SK-N-SH (cell line): ENCODE data around the gene XRCC5.

Experiments used
- EP300 ChIP-seq, 2 experiments: IDR thresholded peaks; 2 replicates each; pipeline versions ENCODE4 v1.4.0 to v1.6.1; 2012; ENCODE audit warnings: borderline replicate concordance in 1 of 2, low read depth in 1 of 2, low read length in 1 of 2
- FOSL2 ChIP-seq: IDR thresholded peaks from 2 replicates; pipeline ENCODE4 v1.4.0; 2012; ENCODE audit warnings: low read depth, mild to moderate bottlenecking, moderate library complexity, borderline replicate concordance
- GABPA ChIP-seq: IDR thresholded peaks from 2 replicates; pipeline ENCODE4 v1.4.0; 2012; ENCODE audit warnings: low read depth, mild to moderate bottlenecking
- MAX ChIP-seq: IDR thresholded peaks from 2 replicates; pipeline ENCODE4 v1.4.0; 2012; ENCODE audit warnings: low read depth
- MEF2A ChIP-seq: IDR thresholded peaks from 2 replicates; pipeline ENCODE4 v1.4.0; 2012; ENCODE audit warnings: low read depth, borderline replicate concordance
- POLR2AphosphoS5 ChIP-seq: IDR thresholded peaks from 2 replicates; pipeline ENCODE4 v1.6.1; 2012; ENCODE audit warnings: low read depth, low read length
- RFX5 ChIP-seq: IDR thresholded peaks from 2 replicates; pipeline ENCODE4 v1.6.1; 2012; ENCODE audit warnings: mild to moderate bottlenecking, improper control_type of control experiment, low read length
- RXRA ChIP-seq: IDR thresholded peaks from 2 replicates; pipeline ENCODE4 v1.4.0; 2012; ENCODE audit warnings: low read depth, mild to moderate bottlenecking, borderline replicate concordance
- TEAD4 ChIP-seq: IDR thresholded peaks from 2 replicates; pipeline ENCODE4 v1.4.0; 2012; ENCODE audit warnings: mild to moderate bottlenecking, borderline replicate concordance; ENCODE audit not compliant: insufficient read depth
- USF2 ChIP-seq: fragments of 150-350 bp; IDR thresholded peaks from 2 replicates; pipeline ENCODE4 v1.6.1; 2017; ENCODE audit warnings: antibody characterized with exemption, low read length, low read depth, borderline replicate concordance
- YY1 ChIP-seq: IDR thresholded peaks from 2 replicates; pipeline ENCODE4 v1.4.0; 2012; ENCODE audit warnings: low read depth, mild to moderate bottlenecking
- TF ChIP-seq, protein P1 (sequence below): fragments of 200-600 bp; sonication (generic); IDR thresholded peaks from 2 replicates; pipeline ENCODE4 v1.6.1; 2017; ENCODE audit warnings: antibody characterized with exemption, mild to moderate bottlenecking, moderate library complexity

- TF ChIP-seq, protein P1, sequence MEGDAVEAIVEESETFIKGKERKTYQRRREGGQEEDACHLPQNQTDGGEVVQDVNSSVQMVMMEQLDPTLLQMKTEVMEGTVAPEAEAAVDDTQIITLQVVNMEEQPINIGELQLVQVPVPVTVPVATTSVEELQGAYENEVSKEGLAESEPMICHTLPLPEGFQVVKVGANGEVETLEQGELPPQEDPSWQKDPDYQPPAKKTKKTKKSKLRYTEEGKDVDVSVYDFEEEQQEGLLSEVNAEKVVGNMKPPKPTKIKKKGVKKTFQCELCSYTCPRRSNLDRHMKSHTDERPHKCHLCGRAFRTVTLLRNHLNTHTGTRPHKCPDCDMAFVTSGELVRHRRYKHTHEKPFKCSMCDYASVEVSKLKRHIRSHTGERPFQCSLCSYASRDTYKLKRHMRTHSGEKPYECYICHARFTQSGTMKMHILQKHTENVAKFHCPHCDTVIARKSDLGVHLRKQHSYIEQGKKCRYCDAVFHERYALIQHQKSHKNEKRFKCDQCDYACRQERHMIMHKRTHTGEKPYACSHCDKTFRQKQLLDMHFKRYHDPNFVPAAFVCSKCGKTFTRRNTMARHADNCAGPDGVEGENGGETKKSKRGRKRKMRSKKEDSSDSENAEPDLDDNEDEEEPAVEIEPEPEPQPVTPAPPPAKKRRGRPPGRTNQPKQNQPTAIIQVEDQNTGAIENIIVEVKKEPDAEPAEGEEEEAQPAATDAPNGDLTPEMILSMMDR, result no peak
- no peak for TF ChIP-seq POLR2AphosphoS5
- no peak for TF ChIP-seq RFX5
- no peak for TF ChIP-seq YY1
- TF ChIP-seq MAX, result no peak
- no peak for TF ChIP-seq FOSL2
- no peak for TF ChIP-seq USF2
- TF ChIP-seq TEAD4, result no peak
- no peak for TF ChIP-seq EP300 (IDR thresholded peaks at IDR 0.05; ENCODE audit: borderline replicate concordance in 1 of 2, low read depth in 1 of 2, low read length in 1 of 2)
- no peak for TF ChIP-seq RXRA
- no peak for TF ChIP-seq MEF2A
- TF ChIP-seq GABPA, result no peak
Observed at GRCh38 chr2:216070195-216070594, 39.0 kb upstream of the XRCC5 start.
